Midbrain (tissue), 1 donor: ENCODE results near the gene ACACB.

ENCODE experiments used
- DNase-seq: peaks from one replicate; lab custom pipeline; 2025; lab: John Stamatoyannopoulos, UW

The ACACB gene

DNA sequence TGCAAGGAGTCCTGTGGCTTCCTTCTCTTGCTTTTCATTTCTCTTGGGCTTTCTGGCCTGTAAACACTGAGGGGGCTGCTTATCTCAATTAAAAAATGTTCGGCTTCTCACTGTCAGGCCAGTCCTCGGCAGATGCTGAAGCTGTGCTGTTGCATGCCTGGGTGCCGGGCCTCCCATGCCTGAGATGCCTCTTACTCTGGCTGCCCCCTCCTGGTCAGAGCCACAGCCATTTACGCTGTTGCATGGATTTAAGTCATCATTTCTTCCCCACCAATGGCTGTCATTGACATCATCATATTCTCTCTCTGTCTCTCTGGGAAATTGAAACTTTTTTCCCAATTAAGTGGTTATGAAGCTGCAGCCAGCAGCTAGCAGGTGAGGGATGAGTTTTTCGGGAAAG, 139.0 kb downstream of the ACACB start:
- DNase-seq: no peak

DNA sequence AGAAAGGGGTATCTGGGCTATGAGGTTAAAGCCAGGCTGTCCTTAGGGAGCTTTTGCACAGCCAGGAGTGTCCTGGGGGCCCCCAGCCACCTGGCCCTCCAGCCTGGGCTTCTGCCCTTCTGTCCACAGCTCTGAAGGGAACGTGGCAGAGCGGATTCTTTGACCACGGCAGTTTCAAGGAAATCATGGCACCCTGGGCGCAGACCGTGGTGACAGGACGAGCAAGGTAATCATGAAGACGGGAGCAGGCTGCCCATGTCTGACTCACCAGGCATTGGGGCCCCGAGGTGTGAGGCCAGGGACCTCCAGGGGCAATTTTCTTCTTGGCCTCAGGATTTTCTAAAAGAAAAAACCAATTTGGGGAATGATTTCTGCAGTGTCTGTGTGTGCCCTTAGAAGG, 139.6 kb downstream of the ACACB start:
- DNase-seq: no peak

DNA sequence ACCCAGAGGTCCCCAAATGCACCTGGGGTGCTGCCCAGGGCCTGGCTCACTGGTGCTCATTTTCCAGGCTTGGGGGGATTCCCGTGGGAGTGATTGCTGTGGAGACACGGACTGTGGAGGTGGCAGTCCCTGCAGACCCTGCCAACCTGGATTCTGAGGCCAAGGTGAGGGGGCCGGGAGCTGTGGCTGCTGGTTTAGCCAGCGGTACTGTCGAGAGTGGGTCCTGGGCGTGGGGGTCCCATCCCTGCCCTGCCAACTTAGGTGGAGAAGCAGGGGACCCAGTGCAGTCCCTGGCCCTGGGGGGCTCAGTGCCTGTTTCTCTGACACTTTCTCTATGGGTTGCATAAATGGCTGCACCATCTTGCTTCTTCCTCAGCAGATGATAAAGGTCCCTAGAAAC, 141.8 kb downstream of the ACACB start:
- DNase-seq: no peak

DNA sequence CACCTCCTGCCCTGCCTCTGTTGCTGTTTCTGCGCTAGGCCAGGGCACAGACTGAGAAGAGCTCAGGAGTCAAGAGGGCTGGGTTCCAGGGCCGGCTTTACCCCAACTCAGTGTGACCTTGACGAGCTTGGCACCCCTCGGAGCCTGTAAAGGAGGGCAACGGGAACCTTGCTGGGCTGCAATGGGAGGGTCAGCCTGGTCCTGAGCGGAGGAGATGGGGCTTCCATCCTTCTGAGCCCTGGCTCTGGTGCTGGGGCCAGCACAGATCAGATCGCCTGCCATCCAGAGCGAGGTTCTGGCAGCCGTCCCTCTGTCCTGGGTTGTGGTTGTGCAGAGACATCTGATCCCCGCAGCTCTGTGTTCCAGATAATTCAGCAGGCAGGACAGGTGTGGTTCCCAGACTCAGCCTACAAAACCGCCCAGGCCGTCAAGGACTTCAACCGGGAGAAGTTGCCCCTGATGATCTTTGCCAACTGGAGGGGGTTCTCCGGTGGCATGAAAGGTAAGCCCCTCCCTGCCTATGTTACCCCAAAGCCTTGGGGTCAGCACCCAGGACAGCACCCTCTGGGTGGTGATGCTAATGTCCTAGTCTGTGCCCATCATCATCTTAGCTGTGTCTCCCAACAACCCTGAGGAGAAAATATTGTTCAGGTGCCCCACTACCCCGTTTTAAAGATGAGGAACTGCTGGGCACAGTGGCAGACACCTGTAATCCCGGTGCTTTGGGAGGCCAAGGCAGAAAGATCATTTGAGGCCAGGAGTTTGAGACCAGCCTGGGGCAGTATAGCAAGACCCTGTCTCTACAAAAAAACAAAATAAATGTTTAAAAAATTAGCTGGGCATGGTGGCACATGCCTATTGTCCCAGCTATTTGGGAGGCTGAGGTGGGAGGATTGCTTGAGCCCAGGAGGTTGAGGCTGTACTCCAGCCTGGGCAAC, 142.5 kb downstream of the ACACB start:
- DNase-seq: no peak

DNA sequence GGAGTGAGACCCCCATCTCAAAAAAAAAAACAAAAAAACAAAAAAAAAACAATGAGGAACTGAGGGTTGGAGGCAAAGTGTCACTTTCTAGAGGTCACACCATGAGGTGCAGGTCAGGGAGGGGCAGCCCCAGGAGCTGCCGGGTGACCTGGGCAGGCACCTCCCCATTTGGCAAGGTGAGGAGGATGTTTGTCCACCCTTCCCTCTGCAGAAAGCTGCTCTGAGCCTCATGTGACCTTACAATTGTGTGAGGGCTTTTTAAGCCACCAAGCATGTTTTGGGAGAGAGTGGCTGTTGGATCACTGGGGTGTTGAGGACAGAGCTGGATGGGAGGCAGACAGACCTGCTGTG, 143.1 kb downstream of the ACACB start:
- DNase-seq: no peak

DNA sequence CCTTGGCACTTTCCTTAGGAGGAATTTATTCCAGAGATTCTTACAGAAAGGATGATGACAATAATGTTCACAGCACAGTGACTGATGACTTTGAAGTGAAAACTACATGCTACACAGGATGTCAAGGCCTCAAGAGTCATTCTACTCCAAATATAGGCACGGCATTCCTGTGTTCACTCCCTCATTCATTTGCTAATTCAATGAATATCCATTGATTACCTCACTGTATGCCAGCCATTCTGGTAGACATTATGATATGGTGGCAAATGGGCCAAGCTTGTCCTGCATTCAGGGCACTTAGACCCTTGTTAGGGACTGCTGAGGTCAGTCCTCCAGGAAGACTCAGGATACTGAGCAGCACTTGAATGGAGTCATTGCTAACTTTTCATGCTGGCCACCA, 144.7 kb downstream of the ACACB start:
- DNase-seq: no peak

DNA sequence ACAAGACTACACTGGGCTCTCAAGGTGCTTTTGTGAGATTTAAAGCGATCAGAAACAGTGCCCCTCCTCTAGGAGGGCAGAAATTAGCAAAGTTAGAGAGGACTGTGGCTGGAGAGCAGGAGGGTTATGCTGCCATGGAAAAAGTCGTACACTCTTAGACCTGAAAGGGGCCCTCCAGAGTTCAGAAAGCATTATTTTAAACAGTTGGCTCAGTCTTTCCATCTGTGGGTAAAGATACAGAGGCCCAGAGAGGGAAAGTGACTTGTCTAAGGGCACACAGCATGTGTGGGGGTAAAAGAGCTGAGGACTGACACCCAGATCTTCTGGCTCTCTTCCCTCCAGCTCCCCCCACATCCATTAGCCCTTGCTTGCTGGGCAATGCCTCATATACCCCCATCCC, 145.6 kb downstream of the ACACB start:
- DNase-seq: no peak

DNA sequence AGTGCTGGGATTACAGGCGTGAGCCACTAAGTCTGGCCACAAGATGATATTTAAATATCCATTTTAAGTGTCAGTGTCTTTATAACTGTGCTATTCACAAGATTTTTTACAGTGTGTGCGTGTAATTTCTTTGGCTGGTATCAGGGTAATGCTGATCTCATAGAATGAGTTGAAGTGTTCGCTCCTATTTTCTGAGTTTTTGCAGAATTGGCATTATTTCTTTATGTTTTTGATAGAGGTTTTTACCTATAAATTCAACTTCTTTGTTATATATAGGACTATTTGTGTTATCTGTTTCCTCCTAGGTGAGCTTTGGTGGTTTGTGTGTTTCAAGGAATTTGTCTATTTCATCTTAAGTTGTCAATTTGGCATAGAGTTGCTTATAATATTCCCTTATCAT, 147.1 kb downstream of the ACACB start:
- DNase-seq: no peak

DNA sequence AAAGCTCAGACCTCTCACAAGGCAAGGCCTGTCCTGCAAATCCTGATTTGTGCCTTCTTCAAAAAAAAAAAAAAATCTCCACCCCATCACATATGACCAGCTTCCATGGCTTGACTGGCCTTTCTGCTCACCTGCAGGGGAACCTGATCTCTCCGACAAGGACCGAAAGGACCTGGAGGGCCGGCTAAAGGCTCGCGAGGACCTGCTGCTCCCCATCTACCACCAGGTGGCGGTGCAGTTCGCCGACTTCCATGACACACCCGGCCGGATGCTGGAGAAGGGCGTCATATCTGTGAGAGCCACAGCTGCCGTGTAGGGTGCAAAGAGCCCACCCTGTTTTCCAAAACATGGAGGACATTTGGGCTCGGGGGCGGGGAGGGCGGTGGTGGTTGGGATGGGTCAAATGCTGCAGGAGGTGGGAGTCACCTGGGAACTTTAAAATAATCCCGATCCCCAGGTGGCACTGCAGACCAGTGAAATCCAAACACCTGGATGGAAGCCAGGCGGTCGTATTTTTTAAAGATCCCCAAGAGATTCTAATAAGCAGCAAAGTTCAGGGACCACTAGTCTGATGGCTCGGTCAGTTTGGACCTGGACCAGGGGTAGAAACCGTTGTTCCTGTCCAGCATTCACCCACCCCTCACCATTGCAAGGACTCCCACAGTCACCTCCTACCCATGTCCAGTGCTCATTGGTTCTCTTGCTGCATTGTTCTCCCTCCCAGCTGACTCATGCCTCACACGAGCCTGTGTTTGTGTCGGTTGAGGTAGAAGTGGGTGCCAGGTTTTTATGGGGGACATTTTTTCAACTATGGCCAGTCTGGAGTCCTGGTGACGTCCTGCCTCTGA, 147.9 kb downstream of the ACACB start:
- DNase-seq: peak; percentile 66

DNA sequence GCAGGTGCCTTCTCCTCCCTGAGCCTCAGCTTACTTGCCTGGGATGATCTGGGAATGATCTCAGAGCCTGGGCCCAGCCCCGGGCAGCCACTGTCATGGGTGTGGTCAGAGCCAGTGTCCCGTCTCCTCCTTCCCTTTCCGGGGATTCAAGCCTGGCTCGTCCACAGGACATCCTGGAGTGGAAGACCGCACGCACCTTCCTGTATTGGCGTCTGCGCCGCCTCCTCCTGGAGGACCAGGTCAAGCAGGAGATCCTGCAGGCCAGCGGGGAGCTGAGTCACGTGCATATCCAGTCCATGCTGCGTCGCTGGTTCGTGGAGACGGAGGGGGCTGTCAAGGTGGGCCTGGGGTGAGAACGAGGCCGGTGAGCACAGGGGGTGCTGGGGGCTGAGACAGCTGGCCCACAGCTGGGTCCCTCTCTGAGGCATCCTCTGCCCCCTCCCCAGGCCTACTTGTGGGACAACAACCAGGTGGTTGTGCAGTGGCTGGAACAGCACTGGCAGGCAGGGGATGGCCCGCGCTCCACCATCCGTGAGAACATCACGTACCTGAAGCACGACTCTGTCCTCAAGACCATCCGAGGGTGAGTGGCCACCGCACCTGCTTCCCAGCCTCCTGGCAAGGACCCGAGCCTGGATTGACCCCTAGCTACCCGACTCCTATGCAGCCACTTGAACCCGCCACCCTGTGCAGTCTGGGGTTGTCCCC, 148.7 kb downstream of the ACACB start:
- DNase-seq: no peak

DNA sequence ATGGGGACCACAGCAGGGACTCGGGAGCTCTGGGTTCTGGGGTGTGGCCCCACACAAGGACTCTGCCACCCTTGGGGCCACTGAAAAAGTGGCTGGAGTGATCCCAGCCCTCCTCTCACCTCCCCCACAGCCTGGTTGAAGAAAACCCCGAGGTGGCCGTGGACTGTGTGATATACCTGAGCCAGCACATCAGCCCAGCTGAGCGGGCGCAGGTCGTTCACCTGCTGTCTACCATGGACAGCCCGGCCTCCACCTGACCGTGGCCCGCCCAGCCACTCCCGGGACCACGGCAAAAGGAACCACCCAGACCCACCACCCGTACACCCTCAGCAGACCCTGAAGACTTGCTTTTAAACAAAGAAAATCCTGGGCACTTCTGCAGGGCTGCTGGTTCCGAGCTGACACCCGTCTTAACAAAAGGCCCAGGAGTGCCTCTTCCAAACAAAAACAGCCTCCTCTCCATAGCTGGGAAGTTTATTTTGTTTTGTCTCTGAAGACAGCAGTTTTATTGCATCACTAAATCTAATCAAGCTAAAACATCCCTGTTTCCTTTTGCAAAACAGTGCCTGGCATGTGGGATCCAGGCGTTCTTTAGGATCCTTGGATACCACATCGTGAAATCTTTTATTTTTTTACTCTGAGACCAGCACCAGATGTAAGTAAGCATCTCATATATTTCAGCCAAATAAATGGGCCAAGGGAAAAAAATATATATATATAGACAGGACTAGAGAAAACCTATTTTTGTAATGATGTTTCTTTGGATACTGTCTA, 149.9 kb downstream of the ACACB start:
- no peak for DNase-seq

DNA sequence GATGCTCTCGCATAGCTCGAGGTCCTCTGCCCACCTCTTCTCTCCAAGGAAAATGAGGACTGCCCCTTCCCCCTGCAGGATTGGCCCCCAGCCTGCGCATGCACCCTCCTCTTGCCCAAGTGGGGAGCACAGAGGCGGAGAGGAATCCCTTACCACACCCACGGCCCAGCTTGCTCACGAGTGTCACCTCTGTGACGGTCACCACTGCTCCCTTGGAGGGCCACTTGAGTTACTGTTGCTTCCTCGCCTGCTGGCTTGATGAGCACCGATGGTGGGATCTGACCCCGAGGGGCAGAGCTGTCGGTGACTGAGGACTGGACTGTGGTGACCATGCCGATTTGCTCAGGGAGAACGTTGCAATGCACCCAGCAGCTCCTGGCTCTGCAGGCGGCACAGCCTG, 151.0 kb downstream of the ACACB start:
- DNase-seq: no peak

DNA sequence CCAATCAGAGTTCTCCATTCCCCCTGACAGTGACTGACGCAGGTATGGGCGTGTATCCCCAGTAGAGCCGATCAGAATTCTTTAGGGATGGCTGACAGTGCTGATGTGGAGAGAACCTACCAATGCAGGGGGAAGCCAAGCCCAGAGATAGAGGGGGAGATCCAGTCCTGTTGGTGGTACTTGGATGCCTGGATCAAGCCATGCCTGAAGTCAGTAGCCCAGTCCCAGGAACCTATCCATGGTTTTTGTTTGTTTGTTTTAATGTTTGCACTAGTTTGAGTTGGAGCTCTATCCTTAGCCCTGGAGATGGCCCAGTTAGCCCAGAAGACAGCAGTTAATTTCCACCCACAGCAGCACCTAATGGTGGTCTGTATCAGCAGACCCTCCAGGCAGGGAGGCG, 152.5 kb downstream of the ACACB start:
- DNase-seq: no peak

DNA sequence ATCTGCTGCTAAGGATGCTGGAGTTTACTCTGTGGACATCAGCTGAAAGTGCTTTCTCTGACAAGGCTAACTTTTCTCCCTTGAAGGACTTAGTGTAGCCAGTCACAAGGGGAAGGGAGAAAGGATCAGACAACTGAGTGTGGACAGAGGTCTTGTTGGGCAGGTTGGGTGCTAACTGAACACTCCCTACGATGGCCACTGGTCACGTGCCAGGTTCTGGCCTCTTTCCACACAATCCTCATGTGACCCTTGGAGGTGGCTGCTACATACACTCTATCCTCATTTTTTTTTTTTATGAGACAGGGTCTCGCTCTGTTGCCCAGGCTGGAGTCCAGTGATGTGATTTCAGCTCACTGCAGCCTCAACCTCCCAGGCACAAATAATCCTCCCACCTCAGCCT, 153.0 kb downstream of the ACACB start:
- DNase-seq: no peak

DNA sequence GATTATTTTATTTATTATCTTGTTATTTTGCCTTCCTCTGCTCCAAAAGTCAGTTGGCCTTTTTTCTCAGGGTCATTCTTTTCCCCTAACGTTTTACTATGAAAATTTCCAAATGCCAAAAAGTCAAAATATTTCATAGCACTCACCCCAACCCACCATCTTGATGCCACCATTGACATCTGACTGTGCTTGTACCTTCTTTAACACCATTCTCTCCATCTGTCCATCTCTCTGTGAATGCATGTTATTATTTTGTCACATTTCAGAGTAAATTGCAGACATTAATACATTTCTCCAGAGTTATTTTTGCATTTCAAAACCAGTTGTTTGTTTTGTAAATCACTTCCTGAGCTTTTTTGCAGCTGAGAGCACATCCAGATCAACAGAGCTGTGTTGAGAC, 154.1 kb downstream of the ACACB start:
- DNase-seq: no peak

DNA sequence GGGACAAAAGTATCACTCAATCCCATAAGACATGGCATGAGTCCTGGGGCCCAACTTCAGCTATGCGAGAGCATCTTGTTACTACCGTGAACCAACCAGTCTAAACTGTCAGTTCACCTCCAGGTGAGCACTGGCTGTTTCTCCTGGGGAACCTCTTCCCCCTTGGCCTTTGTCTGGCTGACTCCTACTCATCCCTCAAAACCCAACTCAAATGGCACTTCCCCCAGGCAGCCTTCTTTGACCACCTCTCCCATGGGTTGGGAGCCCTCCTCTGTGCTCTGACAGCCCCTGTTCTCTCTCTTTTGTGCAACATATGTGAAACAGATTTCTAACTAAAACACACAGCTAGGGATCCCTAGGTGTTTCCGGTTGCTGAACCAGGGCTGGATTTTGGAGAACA, 155.0 kb downstream of the ACACB start:
- no peak for DNase-seq

DNA sequence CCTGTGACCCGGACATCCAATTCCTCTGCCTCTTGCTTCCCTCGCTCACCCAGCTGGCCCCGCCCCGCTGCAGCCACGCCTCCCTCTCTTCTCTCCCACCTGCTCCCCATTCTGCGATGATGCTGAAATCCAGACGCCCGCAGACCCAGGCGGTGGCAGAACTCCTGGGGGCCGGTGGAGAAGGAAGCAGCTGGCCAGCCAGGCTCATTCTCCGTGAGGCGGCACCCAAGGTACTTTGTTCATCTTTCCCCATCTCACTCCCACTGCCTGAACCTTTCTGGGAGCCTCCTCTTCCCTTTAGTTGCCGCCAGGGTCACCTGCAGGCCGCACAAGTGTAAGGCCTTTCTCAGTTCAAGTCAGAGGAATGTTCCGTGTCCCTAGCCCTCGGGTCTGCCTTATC, 157.0 kb downstream of the ACACB start:
- DNase-seq: no peak

DNA sequence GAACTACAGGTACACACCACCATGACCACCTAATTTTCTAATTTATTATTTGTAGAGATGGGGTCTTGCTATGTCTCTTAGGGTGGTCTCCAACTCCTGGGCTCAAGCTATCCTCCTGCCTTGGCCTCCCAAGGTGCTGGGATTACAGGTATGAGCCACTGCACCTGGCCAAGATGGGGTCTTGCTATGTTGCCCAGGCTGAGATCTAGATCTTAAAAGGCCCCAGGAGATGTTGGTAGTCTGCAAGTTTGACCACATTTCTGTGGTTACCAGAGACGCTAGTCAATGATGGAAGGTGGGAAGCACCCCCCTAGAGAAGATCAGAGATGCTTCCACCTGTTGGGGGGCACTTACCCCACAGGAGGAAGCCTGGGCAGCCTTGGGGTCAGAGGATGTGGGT, 158.0 kb downstream of the ACACB start:
- DNase-seq: no peak

DNA sequence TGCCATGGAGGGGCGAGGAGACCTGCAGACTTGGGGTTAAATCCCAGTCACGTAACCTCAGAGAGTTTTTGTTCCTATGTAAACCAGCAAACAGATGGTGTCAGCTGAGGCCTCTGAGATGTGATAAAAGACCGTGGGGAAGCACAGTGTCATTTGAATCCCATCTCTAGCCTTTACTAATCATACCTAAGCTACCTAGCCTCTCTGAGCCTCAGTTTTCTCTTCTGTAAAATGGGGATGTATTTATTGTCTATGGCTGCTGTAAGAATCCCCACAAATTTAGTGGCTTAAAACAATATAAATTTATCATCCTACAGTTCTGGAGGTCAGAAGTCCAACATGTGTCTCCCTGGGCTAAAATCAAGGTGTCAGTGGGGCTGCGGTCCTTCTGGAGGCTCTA, 158.8 kb downstream of the ACACB start:
- DNase-seq: no peak

DNA sequence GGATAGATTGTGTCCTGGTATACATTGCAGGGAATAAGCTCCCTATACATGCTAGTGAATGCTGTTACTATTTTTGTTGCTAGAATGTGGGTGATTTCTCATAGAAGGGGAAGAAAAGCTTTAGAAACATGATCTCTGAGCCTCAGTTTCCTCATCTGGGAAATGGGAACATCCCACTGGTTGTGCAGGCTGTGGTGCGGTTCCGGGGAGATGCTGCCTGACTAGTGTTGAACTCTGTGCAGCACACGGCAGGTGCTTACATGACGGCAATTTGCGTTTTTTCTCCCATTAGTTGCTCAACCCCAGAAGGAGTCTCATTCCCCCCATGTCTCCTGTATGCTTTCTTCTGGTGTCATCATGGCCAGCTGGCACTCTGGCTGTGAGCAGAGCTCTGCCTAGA, 159.8 kb downstream of the ACACB start:
- DNase-seq: no peak

DNA sequence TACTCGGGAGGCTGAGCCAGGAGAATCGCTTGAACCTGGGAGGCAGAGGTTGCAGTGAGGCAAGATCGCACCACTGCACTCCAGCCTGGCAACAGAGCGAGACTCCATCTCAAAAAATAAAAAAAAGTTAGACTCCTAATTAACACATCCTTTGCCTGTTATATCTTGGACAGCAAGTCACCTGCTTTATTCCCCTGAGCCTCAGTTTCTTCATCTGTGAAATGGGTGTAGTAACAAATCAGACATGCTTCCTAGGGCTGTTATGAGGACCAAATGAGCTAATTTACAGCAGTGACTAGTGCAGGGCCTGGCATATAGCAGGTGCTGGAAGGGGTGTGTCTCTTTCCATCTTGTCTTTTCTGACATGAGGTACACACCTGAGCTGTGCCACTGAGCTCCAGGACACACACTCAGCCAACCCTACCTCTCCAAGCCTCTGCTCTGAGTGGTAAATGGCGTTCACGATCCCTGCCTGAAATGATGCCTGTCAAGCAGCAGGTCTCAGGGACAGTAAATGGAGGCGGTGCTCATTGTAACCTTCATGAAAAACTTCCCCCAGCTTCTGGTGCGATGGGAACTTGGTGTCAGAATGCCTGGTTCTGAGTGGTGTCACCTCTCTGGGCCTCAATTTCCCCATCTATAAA, 161.0 kb downstream of the ACACB start:
- no peak for DNase-seq
